ENCODE data around the gene BMPER.

Gene BMPER

DNA sequence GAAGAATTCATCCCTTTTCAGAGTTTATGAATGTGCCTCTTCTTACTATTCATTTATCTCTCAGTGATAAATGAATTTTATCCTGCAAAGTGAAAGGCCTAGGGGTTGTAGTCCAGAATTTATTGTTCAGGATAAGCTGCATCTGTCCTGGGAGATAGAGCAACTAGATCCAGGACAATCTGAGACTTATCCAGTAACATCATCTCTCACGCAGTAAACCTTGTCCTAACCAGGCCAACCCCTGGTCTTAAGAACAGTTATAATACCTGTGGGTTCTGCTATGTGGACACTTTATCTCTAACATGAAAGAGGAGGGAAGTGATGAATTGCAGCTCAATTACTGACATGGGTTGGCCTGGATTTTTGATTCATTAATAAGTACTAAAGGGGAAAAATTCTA, 287.6 kb downstream of the BMPER start:
- no peak for TF ChIP-seq CTCF (IDR thresholded peaks at IDR 0.05)

DNA sequence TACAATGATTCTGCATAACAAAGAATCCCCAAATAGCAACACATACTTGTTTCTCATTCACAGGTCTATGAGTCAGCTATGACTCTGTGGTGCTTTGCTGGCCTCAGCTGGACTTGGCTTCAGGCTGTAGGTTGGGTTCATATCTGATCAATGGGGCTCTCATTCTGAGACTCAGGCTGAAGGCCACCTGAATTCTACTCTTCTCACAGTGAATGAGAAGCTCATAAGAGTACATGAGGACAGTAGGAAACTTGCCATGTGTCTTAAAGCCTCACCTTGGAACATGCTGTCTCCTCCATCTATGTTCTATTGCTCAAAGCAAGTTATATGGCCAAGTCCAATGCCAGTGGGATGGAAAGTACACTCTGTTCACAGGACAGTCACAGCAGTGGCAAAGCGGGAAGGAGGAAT, 292.9 kb downstream of the BMPER start:
- no peak for TF ChIP-seq CTCF (IDR thresholded peaks at IDR 0.05)

Data from LNCAP (cell line).